Measurements from ENCODE around the gene SPOCK2.

DNA sequence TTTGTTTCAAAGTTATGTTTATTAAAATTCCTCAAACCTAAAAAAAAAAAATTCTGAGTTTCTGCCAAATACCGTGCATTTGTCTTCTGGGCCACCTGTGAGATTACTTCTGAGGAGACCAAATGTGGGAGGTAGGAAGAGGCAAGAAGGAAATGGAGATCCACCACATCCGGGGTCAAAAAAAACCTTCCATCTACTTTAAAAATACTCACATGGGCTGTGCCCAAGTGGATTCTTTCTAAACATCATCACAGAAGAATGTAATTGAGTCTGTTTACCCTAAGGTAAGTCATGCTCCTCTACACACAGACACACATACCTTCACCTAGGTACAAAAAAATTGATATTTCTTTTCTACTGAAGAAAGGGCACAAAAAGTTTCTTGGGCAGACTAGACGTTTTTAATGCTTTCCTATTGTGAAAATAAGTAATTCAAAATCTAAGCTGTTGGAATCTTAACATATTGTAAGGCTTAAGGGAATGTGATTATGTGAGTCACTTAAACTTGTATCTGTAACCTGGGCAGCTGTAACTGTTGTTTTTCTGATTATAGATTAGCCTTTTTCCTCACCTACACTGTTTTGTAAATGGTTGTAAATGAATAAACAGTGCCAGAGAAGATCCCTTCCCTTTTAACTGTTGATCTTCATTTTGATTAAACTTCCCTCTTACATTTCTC is 19.1 kb upstream of the SPOCK2 start:
- TF ChIP-seq, protein P1, sequence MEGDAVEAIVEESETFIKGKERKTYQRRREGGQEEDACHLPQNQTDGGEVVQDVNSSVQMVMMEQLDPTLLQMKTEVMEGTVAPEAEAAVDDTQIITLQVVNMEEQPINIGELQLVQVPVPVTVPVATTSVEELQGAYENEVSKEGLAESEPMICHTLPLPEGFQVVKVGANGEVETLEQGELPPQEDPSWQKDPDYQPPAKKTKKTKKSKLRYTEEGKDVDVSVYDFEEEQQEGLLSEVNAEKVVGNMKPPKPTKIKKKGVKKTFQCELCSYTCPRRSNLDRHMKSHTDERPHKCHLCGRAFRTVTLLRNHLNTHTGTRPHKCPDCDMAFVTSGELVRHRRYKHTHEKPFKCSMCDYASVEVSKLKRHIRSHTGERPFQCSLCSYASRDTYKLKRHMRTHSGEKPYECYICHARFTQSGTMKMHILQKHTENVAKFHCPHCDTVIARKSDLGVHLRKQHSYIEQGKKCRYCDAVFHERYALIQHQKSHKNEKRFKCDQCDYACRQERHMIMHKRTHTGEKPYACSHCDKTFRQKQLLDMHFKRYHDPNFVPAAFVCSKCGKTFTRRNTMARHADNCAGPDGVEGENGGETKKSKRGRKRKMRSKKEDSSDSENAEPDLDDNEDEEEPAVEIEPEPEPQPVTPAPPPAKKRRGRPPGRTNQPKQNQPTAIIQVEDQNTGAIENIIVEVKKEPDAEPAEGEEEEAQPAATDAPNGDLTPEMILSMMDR (conservative IDR thresholded peaks at IDR 0.05; ENCODE audit: low read length): no peak
- no peak for TF ChIP-seq EZH2phosphoT487 (IDR thresholded peaks at IDR 0.05; ENCODE audit: borderline replicate concordance, low read depth, low read length)

Measured in OCI-LY7 (cell line).